Measurements from ENCODE around the gene OSBPL2.

DNA sequence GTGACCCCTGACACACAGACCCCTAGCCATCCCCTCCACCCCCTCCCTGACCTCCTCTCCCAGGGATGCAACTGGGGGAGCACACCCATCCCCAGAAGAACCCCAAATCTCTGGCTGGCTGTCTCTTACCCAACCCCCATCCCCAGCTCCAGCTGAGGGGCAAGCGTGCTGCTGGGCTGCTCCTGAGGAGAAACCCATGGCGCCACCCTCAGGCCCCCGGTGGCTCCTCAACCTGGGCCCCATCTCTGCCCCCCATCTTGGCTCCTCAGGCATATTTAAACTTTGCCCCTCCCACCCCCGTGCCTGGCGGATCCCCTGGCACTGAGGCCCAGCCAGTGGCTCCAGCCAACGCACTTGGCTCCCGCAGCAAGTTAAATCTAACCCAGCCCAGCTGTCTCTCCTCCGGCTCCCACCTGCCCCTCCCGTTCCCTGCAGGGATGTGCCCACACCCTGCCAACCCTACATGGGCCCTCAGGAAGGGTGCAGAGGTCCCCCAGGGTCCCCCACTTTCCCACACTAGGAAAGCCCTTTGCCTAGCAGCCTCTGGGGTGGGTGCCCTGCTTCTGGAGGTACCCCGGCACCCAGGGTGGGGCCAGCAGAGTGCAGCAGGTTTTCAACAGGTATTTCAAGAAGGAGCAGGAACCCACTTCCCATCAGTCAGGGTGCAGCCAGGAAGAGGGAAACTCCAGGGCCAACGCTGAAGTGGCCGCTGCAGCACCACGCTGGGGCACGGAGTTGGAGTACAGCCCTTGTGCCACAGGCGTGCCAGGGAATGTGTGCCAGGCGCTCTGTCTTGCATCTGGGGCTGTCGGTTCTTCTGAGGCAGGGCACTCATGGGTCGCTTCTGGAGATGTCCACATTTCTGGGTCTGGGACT, 5.3 kb upstream of the OSBPL2 start:
- TF ChIP-seq, protein P1, sequence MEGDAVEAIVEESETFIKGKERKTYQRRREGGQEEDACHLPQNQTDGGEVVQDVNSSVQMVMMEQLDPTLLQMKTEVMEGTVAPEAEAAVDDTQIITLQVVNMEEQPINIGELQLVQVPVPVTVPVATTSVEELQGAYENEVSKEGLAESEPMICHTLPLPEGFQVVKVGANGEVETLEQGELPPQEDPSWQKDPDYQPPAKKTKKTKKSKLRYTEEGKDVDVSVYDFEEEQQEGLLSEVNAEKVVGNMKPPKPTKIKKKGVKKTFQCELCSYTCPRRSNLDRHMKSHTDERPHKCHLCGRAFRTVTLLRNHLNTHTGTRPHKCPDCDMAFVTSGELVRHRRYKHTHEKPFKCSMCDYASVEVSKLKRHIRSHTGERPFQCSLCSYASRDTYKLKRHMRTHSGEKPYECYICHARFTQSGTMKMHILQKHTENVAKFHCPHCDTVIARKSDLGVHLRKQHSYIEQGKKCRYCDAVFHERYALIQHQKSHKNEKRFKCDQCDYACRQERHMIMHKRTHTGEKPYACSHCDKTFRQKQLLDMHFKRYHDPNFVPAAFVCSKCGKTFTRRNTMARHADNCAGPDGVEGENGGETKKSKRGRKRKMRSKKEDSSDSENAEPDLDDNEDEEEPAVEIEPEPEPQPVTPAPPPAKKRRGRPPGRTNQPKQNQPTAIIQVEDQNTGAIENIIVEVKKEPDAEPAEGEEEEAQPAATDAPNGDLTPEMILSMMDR (optimal IDR thresholded peaks at IDR 0.05 in 1 of 3, IDR thresholded peaks at IDR 0.05 in 1 of 3, conservative IDR thresholded peaks at IDR 0.05 in 1 of 3; ENCODE audit: extremely low read depth in 1 of 3, insufficient read depth in 2 of 3, low read length in 3 of 3) = no peak
- TF ChIP-seq EZH2 (IDR thresholded peaks at IDR 0.05; ENCODE audit: low read length) = peak; percentile 36

Measured in keratinocyte (primary cell).